Ascending aorta (tissue), 2 donors: Measurements from ENCODE around the gene TRIP11. TPM values are rescaled to one million over a fixed set of nuclear protein-coding genes. Genes with fewer than 3 reads are reported as not detected.

Source experiments
- DNase-seq, 2 donors: peaks; one replicate each; pipeline ENCODE4 v3.0.0-alpha.2; 2019; ENCODE audit warnings: low spot score in 2 of 2
- H3K27ac ChIP-seq, 2 donors: fragments of 200-600 bp; sonication (generic); one replicate each; pipeline ENCODE4 v1.5.1; 2016 to 2017; ENCODE audit warnings: mild to moderate bottlenecking in 1 of 2
- H3K27me3 ChIP-seq: fragments of 200-600 bp; sonication (generic); one replicate; pipeline ENCODE4 v1.5.1; 2017
- H3K36me3 ChIP-seq, 2 donors: fragments of 200-600 bp; sonication (generic); one replicate each; pipeline ENCODE4 v1.5.1; 2016
- H3K4me1 ChIP-seq, 2 donors: fragments of 200-600 bp; sonication (generic); one replicate each; pipeline ENCODE4 v1.5.1; 2016 to 2017; ENCODE audit warnings: mild to moderate bottlenecking in 1 of 2
- H3K4me3 ChIP-seq, 2 donors: fragments of 200-600 bp; sonication (generic); one replicate each; pipeline ENCODE4 v1.5.1; 2016 to 2017; ENCODE audit warnings: mild to moderate bottlenecking in 1 of 2
- H3K9me3 ChIP-seq, 2 donors: fragments of 200-600 bp; sonication (generic); one replicate each; pipeline ENCODE4 v1.5.1; 2016
- intact Hi-C: fragments of 100-400 bp; cut with DNase I; formaldehyde crosslinking; loops from one replicate; pipeline ENCODE4 v1.15.1; 2023
- total RNA-seq: library from RNA; depleted of rRNA; stranded (reverse); fragments of >200 nt; gene quantifications from one replicate; pipeline ENCODE4 v1.1.0, GENCODE V29; 2016
- TF ChIP-seq, protein P1 (sequence below), 3 experiments: fragments of 200-600 bp in 2 of 3; fragments of 450-650 bp in 1 of 3; sonication (generic) in 2 of 3; IDR thresholded peaks; one replicate each; pipeline ENCODE4 v1.5.1; 2016 to 2019; ENCODE audit warnings: antibody characterized with exemption in 3 of 3, mild to moderate bottlenecking in 1 of 3, moderate library complexity in 1 of 3

Gene TRIP11
- total RNA-seq, 1 donor from 2014 or later, result 8.8 TPM

DNA sequence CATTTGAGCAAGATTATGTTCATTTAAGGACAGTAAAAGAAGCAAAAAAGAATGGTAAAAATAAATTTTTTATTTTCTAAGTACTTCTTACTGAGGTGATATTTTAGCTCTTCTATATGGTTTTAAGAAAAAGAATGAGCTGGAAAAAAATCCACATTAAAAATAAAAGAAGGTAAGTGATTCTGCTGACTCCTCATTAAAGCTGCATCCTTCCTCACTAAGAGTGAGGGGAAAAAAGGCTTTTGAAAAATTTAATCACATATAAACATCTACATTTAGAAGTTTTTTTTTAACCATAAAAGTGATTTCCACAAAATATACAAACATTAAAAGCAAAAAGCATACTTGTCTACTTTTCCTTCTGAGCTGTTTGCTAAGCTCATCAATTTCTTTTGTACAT lies 64.1 kb downstream of the TRIP11 start:
- Histone ChIP-seq H3K4me1 (peaks cover 11 to 24% of the 10 kb centered on the region in 2 donors), H3K4me3 (no peak overlapping the region), H3K9me3 (no peaks in the 10 kb centered on the region), H3K27me3 (no peaks in the 10 kb centered on the region), H3K27ac (no peak overlapping the region), H3K36me3 (peaks cover 19 to 27% of the 10 kb centered on the region in 2 donors)
- no peak for DNase-seq
- TF ChIP-seq, protein P1, sequence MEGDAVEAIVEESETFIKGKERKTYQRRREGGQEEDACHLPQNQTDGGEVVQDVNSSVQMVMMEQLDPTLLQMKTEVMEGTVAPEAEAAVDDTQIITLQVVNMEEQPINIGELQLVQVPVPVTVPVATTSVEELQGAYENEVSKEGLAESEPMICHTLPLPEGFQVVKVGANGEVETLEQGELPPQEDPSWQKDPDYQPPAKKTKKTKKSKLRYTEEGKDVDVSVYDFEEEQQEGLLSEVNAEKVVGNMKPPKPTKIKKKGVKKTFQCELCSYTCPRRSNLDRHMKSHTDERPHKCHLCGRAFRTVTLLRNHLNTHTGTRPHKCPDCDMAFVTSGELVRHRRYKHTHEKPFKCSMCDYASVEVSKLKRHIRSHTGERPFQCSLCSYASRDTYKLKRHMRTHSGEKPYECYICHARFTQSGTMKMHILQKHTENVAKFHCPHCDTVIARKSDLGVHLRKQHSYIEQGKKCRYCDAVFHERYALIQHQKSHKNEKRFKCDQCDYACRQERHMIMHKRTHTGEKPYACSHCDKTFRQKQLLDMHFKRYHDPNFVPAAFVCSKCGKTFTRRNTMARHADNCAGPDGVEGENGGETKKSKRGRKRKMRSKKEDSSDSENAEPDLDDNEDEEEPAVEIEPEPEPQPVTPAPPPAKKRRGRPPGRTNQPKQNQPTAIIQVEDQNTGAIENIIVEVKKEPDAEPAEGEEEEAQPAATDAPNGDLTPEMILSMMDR (IDR thresholded peaks at IDR 0.05), result no peak
- intact Hi-C loops, result no loop called here

DNA sequence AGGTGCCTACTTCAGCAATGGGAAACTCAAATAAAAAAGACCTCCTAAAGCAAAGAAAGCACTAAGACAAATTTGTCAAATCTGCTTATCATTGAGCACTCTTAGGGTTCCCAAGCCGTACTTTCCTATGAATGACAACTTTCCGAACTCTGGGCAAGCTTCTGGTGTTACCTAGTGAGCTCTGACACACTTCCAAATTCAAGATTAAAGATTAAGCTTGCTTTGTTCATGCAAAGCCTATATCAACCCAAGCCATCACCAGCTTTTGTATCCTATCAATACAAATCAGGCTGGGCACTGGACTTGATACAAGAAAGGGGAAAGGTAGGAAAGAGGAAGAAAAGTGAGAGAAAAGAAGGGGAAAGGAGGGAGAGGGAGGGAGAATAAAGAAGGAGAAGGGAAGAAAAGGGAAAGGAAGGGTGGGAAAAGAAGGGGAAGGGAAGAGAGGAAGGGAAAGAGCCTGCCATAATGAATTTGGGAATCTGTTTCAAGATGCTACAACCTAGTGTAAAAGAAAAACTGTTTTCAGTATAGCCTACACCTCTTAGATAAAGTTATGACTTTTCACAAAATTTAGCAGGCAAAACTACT lies 68.6 kb downstream of the TRIP11 start:
- Histone ChIP-seq H3K27me3 (no peaks in the 10 kb centered on the region), H3K9me3 (no peaks in the 10 kb centered on the region), H3K4me1 (no peaks in the 10 kb centered on the region), H3K36me3 (peaks cover 38 to 56% of the 10 kb centered on the region in 2 donors), H3K27ac (no peak overlapping the region), H3K4me3 (no peak overlapping the region)
- intact Hi-C loops, result no loop called here
- TF ChIP-seq, protein P1 (IDR thresholded peaks at IDR 0.05), result no peak
- DNase-seq, result no peak

DNA sequence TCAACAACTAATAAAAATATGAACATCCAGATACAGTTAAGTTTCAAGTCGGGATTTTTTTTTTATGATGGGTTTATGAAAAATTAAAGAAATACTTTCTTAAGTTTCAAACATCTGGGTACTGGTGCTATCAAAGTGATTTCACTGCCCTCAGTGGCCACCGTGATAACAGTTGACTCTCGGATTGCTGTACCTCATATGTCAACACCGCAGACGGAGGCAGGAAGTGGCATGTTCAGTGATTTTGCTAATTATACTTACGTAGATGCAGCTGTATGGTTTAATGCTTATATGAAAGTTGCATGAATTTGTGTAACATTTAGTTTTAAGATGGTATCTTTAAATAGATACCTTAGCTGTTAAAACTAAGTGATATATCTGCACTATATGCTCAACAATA lies 71.6 kb downstream of the TRIP11 start:
- no peaks in the 10 kb centered on the region for H3K9me3 ChIP-seq
- DNase-seq, result no peak
- no peaks in the 10 kb centered on the region for H3K4me1 ChIP-seq
- intact Hi-C loops, result no loop called here
- H3K27ac ChIP-seq, result no peak overlapping the region
- H3K36me3 ChIP-seq, result peaks cover 23 to 41% of the 10 kb centered on the region in 2 donors
- H3K4me3 ChIP-seq, result no peak overlapping the region
- no peaks in the 10 kb centered on the region for H3K27me3 ChIP-seq
- TF ChIP-seq, protein P1 (IDR thresholded peaks at IDR 0.05), result no peak

DNA sequence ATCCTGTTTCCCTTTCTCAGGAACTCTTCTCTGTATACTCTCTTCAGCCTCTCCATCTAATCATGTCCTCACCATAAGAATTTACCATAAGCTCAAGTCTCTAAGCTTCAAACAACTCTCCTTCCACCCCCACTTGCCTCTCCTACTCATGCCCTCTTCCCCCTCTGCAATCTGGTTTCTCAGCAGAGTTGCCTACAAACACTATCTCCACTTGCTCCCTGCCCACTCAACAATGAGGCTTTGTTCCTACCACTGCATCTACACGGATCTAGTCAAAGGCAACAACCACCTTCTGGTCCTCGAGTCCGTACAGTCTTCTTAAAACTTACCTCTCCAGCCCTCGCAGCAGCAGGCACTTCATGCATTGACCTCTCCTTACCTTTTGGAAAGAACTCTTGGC lies 75.1 kb downstream of the TRIP11 start:
- Histone ChIP-seq H3K36me3 (peaks cover 12 to 18% of the 10 kb centered on the region in 2 donors), H3K4me3 (no peak overlapping the region), H3K9me3 (no peaks in the 10 kb centered on the region), H3K27ac (no peak overlapping the region), H3K4me1 (no peaks in the 10 kb centered on the region), H3K27me3 (no peaks in the 10 kb centered on the region)
- no peak for DNase-seq
- intact Hi-C loops, result no loop called here
- TF ChIP-seq, protein P1 (IDR thresholded peaks at IDR 0.05), result no peak

DNA sequence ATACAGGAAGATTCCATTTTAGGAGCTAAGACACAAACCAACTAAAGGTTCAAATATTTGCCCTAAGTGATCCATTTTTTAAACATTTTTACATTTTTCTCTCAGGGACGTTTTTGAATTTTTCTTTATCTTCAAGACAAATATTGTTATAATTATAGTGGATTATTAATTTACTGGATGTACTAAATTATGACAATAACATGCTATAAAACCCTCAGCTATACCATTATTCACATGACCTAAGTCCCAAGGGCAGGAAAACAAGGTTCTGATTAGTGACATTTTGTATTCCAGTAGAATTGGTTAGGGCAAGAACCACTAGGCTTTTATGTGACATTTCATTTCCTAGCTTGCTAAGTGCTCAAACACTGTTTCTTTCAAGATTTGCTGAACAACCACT lies 75.8 kb downstream of the TRIP11 start:
- intact Hi-C loops, result no loop called here
- Histone ChIP-seq H3K27ac (no peak overlapping the region), H3K36me3 (peaks cover 11 to 12% of the 10 kb centered on the region in 2 donors), H3K4me3 (no peak overlapping the region), H3K27me3 (no peaks in the 10 kb centered on the region), H3K4me1 (no peaks in the 10 kb centered on the region), H3K9me3 (no peaks in the 10 kb centered on the region)
- TF ChIP-seq, protein P1 (IDR thresholded peaks at IDR 0.05), result no peak
- DNase-seq, result no peak

DNA sequence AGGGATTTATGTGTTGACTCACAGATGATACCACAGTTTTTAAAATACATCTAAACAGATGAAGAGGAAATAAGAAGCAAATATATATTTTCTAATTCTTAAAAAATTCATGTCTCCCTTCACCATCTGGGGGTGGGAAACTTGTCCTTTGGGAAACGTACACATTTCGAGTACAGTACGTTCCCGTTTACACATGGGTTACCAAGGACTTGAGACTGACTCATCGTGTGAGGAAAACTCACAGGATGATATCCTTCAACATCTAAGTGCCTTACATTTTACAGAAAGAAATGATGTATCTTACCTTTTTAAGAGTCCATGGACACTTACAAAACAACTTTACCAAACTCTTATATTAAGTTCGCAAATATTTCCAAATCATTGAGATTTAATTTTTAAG lies 76.4 kb downstream of the TRIP11 start:
- TF ChIP-seq, protein P1 (IDR thresholded peaks at IDR 0.05), result no peak
- Histone ChIP-seq H3K4me1 (no peaks in the 10 kb centered on the region), H3K27me3 (no peaks in the 10 kb centered on the region), H3K9me3 (no peaks in the 10 kb centered on the region), H3K36me3 (peaks cover 6% of the 10 kb centered on the region in 2 donors), H3K27ac (no peak overlapping the region), H3K4me3 (no peak overlapping the region)
- intact Hi-C loops, result no loop called here
- DNase-seq, result no peak
